G401 (cell line): ENCODE data around the gene PPM1G. TPM values are rescaled to one million over a fixed set of nuclear protein-coding genes. Genes with fewer than 3 reads are reported as not detected.

ENCODE experiments used
- DNase-seq: peaks from one replicate; pipeline ENCODE4 v3.0.0-alpha.2; 2015; ENCODE audit warnings: low spot score
- in situ Hi-C: cut with HindIII; loops from 2 replicates; pipeline ENCODE4 v1.10.0; 2016; ENCODE audit warnings: low sequenced_read_pairs, mixed read lengths
- total RNA-seq: library from RNA; depleted of rRNA; stranded (reverse); fragments of >200 nt; shearing (Covaris generic); gene quantifications from 2 replicates; pipeline ENCODE4 v1.2.3, GENCODE V29; 2014

The PPM1G gene
- total RNA-seq, 1 experiment from 2014 or later = 244 TPM

DNA sequence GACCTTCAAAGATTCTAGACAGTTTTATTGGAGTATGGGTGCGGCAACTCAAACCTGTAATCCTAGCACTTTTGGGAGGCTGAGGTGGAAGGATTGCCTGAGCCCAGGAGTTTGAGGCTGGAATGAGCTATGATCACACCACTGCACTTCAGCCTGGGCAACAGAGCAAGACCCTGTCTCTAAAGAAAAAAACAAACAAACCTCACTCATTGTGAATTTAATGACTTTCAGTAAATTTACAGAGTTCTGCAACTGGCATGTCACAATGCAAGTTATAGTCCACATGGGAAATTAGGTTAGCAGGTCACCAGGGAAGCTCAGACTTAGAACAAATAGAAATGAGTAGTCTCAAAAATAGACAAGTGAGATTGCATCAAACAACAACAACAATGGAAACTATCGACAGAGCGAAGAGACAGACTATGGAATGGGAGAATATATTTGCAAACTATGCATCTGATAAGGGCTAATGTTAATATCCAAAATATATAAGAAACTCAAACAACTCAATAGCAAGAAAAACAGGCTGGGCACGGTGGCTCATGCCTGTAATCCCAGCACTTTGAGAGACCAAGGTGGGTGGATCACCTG, 12.4 kb upstream of the PPM1G start:
- DNase-seq = no peak
- in situ Hi-C loops = no loop called here

DNA sequence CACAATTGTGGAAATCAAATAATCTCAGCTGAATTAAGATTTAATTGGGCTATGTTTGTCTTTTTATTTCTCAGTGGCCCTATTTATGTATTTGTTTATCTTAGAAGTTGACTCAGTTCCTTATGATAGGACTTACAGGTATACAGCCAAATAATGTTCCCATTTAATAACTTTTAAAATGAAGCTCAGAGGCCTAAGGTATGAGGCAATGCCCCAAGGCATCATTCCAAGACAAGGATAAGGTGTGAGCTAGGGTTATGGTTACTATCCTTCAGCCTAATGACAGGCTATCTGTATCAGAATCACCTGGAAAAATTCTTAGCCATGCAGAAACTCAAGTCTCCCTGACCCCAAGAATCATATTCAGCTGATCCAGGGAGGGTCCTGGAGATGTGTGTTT, 11.6 kb upstream of the PPM1G start:
- in situ Hi-C loops = no loop called here

DNA sequence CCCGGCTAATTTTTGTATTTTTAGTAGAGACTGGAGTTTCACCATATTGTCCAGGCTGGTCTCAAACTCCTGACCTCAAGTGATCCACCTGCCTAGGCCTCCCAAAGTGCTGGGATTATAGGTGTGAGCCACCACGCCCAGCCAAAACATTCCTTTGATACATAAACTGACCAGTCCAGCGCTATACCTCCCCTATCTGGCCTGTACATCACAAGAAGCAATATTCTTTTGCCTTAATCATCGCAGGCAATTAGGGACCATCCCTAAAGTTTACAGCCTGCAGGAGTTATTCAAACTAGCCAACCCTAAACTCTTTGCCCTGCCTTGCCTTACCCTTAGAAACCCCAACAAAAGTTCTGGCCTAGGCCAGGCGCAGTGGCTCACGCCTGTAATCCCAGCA, 6.8 kb upstream of the PPM1G start:
- in situ Hi-C loops = no loop called here

More for the DNA sequence above, 11.6 kb upstream of the PPM1G start:
- DNase-seq = no peak

DNA sequence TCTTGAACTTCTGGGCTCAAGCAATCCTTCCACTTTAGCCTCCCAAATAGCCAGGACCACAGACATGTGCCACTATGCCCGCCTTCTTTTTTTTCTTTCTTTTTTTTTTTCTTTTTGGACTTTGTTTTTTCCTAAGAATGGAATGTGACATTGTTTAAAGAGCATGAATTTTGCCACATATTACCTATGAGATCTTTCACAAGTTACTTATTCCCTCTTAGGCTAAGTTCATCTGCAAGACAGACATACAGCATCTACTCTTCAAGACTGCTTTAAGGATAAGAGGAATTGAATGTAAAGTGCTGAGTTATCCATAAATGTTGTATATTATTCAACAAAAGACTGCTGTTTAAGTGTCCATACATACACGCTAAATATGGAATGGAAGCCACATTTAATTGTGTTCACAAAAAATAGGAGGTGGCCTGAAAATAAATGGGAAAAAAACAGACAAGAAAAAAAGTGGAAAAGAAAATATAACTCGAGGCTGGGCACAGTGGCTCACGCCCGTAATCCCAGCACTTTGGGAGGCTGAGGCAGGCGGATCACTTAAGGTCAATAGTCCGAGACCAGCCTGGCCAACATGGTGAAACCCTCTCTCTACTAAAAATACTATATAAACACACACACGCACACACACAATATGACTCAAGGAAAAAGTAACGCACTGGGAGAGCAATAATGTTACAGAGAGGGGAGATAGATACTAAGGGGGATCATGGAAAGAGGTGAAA, 3.2 kb upstream of the PPM1G start:
- in situ Hi-C loops = no loop called here
- DNase-seq = no peak

More for the DNA sequence above, 6.8 kb upstream of the PPM1G start:
- no peak for DNase-seq

DNA sequence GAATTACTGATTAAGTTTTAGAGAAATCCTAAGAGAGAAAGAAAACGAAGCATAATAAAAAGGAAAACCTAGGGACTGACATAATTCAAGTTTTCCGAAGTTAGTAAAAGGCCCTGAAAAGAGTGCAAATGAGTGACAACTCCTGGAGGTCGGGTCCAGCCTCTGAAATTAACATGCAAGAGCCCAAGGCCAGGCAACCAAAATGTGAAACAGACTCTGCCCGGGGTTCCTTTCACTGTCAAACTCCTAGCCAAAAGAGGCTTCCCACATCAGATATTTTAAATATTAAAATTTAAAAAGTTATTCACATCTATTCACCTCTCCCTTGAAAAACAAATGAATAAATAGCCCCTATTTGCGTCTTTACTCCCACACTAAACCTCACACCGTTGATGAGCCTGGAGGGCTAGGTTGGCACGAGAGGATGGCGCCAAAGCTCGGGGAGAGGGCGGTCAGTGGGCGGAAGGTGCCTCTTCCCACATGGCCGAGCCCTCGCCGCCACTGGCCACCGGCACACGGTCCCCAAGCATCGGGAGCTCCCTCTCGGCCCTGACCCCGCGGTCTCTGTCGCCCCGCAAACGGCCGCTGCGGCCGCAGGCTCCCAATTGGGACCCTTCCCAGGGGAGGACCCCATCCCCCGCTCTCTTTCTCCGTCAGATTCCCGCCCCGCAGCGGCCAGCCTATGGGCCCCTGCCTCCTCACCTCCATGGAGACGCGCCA, 630 bp downstream of the PPM1G start:
- DNase-seq = peak; percentile 5
- in situ Hi-C loops = no loop called here

DNA sequence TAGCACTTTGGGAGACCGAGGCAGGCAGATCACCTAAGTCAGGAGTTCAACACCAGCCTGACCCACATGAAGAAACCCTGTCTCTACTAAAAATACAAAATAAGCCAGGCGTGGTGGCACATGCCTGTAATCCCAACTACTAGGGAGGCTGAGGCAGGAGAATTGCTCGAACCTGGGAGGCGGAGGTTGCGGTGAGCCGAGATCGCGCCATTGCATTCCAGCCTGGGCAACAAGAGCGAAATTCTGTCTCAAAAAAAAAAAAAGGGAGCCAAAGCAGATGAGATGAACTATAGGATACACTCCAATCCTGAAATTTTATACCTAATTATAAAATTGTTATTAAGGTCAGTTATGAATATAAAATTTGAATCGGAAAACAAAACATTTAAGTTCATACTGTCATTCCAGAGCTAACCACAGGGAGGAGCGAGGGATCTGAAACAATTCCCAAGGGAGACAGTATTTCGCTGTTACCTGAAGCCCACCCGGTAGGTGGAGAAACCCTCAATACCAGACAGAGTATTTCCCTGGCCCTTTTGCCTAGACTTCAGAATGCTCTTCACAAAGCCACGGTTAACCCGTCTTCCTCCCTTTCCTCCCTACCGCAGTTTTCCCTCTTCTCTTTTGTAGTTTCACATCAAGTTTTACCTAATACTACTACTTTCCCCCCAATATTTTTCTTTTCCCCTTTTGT, 1.4 kb downstream of the PPM1G start:
- in situ Hi-C loops = no loop called here

DNA sequence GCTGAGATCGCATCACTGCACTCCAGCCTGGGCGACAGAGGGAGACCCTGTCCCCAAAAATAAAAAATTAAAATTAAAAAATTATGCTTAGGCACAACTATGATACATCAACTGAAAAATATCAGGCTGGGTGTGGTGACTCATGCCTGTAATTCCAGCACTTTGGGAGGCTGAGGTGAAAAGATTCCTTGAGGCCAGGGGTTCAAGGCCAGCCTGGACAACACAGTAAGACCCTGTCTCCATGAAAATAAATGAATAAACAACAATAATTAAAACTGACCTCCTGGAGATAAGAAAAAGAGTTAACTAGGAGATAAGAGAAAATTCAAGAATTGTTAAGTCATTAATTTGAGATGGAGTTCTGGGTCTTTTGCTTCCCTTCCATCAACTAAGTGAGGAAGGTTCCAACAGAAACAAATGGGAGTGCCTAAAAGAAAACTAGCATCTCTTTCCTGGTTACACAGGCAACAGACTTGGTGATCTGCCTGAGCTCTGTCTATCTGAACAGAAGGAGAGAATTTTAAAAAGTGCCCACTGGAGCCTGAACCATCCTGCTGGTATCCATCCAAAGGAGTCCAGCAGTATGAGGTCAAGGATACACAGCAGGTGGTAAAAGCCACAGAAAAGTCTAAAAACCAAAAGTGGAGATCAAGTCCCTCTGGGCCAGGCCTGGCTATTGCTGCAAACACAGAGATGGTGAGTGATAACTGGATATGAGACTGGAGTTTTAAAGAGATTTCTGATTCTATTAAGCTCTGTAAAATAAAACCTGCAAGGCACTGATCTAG, 8.8 kb downstream of the PPM1G start:
- DNase-seq = no peak
- in situ Hi-C loops = no loop called here

More for the DNA sequence above, 1.4 kb downstream of the PPM1G start:
- peak; percentile 43 for DNase-seq

DNA sequence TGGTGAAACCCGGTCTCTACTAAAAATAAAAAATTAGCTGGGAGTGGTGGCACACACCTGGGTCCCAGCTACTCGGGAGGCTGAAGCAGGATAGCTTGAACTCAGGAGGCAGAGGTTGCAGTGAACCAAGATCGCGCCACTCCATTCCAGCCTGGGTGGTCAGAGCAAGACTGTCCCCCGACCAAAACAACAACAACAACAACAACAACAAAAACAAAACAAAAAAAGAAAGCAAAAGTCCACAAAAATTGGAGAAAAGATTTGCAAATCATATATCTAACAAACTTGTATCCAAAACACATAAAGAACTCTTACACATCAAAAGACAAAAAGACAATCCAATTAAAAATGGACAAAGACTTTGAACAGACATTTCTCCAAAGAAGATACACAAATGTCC, 10.4 kb downstream of the PPM1G start:
- no peak for DNase-seq
- in situ Hi-C loops = no loop called here

DNA sequence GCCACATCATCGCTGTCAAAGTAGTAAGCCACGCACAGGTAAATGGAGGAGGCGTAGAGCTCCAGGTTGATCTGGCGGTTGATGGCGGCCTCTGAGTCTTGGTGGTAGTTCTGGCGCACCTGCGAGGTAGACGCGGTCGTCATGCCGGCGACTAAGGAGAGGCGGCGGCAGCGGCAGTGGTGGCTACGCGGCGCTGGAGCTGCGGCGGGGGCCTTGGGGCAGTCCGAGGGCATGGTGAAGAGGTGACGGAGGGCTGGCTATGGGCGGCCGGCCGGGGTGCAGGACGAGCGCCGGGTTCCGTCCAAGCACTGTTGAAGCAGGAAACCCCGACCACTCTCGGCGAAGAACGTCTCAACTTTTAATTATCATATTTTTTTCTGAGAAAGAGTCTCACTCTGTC, 16.2 kb downstream of the PPM1G start:
- in situ Hi-C loops = no loop called here

DNA sequence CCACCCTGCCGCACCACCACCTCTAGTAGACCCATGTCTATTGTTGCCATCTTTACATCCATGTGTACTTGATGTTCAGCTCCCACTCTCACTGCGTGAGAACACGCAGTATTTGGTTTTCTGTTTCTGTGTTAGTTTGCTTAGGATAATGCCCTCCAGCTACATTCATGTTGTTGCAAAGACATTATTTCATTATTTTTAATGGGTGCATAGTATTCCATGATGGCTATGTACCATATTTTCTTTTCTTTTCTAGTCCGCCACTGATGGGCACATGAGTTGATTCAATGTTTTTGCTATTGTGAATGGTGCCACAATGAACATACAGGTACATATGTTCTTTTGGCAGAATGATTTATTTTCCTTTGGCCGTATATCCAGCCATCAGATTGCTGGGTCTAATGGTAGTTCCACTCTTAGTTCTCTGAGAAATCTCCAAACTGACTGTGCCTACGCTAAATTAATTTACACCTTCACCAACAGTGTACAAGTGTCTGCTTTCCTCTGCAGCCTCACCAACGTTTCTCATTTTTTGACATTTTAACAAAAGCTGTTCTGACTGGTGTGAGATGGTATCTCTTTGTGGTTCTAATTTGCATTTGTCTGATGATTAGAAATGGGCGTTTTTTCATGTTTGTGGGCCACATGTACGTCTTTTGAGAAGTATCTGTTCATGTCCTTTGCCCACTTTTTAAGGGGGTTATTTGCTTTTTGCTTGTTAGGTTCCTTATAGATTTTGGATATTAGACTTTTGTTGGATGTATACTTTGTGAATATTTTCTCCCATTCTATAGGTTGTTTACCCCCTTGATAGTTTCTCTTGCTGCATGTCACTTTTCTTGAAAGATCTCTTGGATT, 18.3 kb downstream of the PPM1G start:
- DNase-seq = no peak
- in situ Hi-C loops = no loop called here

More for the DNA sequence above, 16.2 kb downstream of the PPM1G start:
- no peak for DNase-seq

DNA sequence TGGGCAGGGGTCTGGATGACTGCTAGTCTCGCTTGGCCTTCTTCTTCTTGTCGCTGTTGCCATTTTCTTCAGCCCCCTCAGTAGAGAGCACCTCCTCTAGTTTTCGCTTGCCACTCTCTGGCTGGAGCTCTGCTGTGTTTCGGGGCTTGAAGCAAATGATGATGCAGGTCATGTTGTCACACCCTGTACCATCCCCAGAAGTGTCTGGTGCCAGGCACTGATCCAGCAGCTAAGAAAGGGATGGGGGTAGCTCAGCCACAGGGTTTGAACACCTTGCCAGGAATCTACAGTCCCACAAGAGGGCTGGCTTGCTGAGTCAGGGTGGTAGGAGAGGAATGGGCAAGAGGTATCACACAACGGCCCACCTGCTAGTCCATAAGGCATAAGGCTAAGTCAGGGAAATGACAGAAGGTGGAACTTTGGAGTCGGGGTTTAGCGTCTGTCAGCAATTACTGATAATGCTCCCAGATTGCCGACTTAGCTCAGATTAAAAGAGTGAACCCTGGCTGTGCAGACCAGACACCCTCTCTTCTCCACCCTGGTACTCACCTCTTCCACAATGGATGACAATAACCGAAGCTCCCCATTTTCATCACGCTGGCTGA, 27.7 kb downstream of the PPM1G start:
- DNase-seq = no peak
- in situ Hi-C loops = no loop called here

DNA sequence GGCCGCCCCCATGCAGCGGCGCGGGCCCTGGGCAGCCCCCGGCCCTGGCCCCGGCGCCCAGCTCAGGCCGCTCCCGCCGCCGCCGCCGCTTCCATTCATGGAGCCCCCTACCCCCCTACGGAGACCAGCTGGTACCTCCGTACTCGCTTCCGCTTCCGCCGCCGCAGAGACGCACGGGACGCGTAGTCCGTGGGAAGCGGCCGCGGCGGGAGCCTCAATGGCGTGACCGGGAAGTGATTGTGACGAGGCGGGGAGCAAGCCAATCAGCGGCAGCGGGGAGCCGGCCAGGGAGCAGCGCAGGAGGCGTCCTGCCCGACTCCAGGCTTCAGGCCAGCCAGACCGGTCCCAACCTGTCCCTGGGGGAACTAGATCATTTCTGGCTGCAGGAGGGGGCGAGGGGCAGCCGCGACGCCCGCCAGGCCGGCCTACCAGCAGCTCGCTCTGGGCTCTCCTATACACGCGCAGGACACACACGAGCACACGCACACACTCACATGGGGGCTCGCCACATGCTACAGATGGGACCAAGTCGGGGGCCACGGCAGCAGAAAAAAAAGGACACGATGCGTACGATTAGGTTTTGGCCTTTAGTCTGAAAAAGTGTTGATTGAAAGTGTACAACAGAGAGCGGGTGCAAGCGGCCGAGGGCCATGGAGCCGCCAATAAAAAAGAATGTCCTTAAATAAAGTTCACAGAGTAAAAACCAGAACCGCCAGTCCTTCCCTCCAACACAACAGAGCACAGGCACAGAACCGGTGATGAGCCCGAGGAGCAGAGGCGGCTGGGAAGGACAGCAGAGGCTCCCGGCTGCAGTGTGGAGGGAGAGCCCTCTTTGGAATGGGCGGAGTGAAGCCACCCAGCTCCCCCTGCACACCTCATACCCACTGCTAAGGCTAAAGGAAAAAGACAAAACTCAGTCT, 28.5 kb downstream of the PPM1G start, which contains the start of gene ZNF513:
TSS of gene ZNF513 (minus strand) at position 109 of the 920 bp plus-strand sequence. CDS start 208 bp downstream, outside the sequence.
- peak; percentile 97 for DNase-seq
- in situ Hi-C loops = no loop called here

DNA sequence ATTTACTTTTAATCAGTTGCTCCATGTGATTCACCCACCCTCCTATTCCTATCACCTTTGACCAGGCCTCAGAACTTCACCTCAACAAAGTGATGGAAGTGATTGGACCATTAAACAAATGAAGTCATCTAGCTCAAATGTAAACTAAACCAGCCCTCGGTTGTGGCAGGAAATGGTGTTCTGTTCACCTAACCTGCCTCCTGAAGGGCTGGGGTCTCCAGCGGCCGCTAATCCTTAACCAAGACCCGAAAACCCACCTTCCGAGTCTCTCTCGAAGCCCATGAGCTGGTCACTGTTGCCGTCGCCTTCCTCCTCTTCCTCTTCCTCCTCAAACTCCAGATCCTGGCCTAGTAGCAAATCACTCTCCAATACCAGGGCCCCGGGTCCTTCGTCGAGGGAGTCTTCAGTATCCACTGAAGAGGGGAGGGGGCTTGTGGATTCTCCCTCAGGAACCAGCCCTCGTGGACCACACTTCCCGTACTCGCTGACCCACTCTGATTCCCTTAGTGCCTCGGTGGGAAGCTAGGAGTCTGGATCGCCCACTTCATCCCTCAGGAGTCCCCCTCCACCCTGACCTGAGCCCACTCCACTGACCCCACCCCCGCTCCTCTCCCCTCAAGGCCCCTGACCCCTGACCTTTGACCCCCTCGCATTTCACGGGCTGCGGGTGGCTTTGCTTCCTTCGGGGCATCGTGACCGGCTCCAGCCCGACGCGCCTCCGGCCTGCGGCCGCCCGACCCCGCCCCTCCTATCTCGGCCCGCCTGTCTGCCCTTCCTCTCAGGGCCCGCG, 29.4 kb downstream of the PPM1G start:
- no peak for DNase-seq
- in situ Hi-C loops = no loop called here

DNA sequence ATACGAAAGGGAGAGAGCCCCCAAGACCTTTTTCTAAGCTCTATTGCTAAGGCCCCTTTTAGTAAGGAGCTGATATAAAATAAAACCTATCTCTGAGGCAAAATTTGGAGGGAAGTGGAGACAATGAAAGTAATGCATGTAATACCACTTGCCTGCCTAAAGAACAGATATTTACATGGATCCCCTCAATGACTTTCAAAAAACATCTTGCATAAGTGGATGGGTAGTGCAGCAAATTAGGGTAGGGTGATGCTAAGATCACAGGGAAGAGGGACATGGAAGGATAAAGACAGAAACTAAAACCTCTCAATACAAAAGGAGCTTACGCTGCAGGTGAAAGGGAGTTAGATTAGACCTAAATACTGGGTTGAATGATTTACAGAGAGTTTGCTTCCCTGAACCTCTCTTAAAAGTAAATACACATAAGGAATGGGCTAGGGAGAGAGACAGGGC, 30.0 kb downstream of the PPM1G start:
- DNase-seq = no peak
- in situ Hi-C loops = no loop called here

DNA sequence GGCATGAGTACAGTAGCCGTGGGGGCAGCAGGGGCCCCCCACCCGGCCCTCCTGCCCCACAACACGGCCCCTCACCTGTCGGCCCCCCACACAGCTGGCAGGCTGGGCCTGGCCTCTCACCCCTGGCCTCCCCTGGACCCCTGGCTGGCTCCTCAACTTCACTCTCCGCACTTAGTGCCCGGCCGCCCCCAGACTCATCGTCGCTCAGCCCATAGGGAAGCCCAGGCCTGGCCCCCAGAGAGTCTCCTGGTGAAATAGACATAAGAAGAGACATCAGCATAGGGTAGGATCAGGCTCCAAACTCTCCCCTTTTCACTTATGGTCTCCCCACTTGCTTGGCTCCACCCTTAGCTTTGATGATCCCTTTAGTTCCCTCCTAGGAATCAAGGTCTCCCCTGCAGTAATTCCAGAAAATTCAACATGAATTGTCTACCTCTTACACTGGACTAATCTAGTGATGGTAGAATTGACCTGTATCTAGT, 30.5 kb downstream of the PPM1G start:
- in situ Hi-C loops = no loop called here

More for the DNA sequence above, 30.5 kb downstream of the PPM1G start:
- no peak for DNase-seq
